HL-60/S4 treated with retinoic acid at 250 ng/mL for 4 days and 3 days (cell line): Measurements from ENCODE around the gene DRICH1.
"Not testable (repeated sequence)": the region's sequence is repeated elsewhere in the genome, so short reads cannot be mapped to it uniquely, and the experiment has no call there.

Experiments
- in situ Hi-C: fragments of 300-500 bp; cut with MboI; formaldehyde crosslinking; loops from 2 replicates; pipeline ENCODE4 v1.7.0; 2022; ENCODE audit warnings: low sequenced_read_pairs

Gene DRICH1

GRCh38 chr22:23569716-23570115, 62.4 kb downstream of the DRICH1 start:
- in situ Hi-C loops, result no loop called here

DNA sequence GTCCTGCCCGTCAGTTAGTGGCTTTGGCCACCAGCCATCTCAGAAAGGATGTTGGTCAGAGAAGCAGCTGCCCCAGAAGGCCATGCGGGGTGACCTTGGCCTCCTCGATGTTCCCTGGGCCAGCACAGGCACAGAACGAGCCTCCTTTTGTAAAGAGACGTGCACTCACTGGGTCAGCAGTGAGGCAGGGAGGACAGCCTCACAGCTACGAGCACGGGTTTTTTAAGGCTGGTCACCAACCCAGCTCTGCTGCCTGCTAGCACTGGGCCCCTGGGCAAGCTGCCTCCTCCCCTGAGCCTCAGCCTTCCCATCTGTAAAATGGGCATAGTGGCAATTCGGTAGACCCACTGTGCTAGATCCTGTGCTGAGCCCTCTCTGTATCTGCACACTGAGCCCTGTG, 62.8 kb downstream of the DRICH1 start:
- in situ Hi-C loops, result no loop called here

DNA sequence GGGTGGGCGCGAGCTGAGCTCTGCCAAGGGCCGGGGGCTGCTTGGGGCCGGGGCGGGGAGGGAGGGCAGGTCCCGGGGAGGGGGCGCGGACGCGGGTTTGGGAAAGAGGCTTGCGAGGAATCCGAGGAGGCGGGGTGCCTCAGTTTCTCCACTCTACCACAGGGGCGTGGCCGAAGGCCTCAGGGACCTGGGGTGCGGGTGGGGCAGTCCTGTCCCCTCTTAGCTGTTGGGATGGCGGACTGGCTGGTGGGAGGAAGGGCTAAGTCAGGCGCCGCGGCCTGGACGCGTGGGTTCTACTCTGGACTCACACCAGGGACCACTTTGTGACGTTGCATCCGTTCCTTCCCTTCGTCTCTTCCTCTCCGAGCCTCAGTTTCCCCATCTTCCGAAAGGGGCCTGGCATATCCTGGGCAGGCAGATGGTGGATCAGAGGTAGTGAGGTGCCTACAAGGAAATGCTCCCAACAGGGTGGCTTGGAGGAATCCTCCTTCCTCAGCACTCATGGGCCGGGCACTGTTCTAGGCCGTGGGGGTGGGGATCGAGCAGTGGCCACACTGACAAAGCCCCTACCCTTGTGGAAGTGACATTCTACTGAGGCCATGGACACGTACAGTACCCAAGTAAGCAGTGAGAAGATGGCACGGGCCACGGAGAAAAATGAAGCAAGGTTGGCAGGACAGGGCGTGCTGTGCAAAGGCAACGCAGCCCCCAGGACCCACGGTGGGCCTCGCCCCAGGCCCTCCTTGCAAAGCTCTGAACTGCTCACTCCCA, 65.2 kb downstream of the DRICH1 start:
- in situ Hi-C loops, result no loop called here

- in situ Hi-C loops, result no loop called here
These were observed 66.0 kb downstream of the DRICH1 start for GRCh38 chr22:23565915-23566704.

GRCh38 chr22:23565305-23565914, 66.7 kb downstream of the DRICH1 start:
- in situ Hi-C loops, result no loop called here

DNA sequence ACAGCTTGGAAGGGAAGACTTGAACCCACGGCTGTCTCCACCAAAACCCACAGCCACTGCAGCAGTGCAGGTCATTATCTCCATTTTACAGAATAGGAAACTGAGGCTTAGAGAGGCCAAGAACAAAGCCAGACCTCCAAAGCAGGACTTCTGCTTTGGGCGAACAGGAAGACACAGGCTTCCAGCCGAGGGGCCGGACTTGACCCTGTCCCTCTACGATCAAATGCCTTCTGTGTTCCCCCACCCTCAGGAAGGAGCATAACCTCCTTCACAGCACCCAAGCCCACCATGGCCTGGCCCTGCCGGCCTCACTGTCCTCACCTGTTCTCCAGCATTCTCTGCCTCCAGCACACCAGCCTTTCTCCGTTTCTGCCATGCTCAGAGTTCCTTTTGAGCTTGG, 67.8 kb downstream of the DRICH1 start:
- in situ Hi-C loops, result no loop called here

DNA sequence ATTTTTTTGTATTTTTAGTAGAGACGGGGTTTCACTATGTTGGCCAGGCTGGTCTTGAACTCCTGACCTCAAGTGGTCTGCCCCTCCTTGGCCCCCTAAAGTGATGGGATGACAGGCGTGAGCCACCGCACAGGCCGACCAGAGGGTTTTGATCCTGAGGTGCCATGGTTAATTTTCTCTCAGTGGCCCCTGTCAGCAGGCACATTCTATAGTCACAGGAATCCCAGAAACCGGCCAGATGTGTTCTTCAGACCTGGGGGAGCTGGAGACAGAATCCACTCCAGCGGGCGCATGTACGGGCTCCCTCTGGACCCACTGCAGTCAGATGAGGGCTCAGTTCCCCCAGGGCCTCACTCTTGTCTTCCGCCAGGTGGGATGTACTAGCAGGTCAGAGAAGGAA, 69.0 kb downstream of the DRICH1 start:
- in situ Hi-C loops, result no loop called here

- in situ Hi-C loops, result no loop called here
These were observed 69.9 kb downstream of the DRICH1 start for GRCh38 chr22:23562186-23562585.

- in situ Hi-C loops, result not testable (repeated sequence)
These were observed 71.1 kb downstream of the DRICH1 start for GRCh38 chr22:23561025-23561510.

GRCh38 chr22:23560215-23560614, 71.9 kb downstream of the DRICH1 start:
- in situ Hi-C loops, result not testable (repeated sequence)
